GM12878 (cell line): Measurements from ENCODE around the gene MRPL28. TPM values are rescaled to one million over a fixed set of nuclear protein-coding genes. Genes with fewer than 3 reads are reported as not detected.

Experiments
- CHD1 ChIP-seq: IDR thresholded peaks from 2 replicates; pipeline ENCODE4 v1.6.1; 2012; ENCODE audit warnings: low read depth, low read length, improper control_type of control experiment
- CHD2 ChIP-seq: IDR thresholded peaks from 2 replicates; pipeline ENCODE4 v1.6.1; 2011; ENCODE audit warnings: low read depth, low read length, improper control_type of control experiment, borderline replicate concordance
- DPF2 ChIP-seq: fragments of 450-650 bp; IDR thresholded peaks from 2 replicates; pipeline ENCODE4 v1.6.1; 2017; ENCODE audit warnings: mild to moderate bottlenecking
- EP300 ChIP-seq, 2 experiments: fragments of 150-350 bp in 1 of 2; IDR thresholded peaks; 2 replicates each; pipeline ENCODE4 v1.6.1; 2011 to 2012; ENCODE audit warnings: low read depth in 2 of 2, low read length in 2 of 2, borderline replicate concordance in 1 of 2, improper control_type of control experiment in 1 of 2, inconsistent platforms in 1 of 2; ENCODE audit not compliant: control insufficient read depth in 1 of 2
- EZH2 ChIP-seq: IDR thresholded peaks from 2 replicates; pipeline ENCODE4 v1.6.1; 2012; ENCODE audit warnings: low read depth, mild to moderate bottlenecking, control low read depth, inconsistent platforms, low read length, borderline replicate concordance; ENCODE audit not compliant: control insufficient read depth
- FOXK2 ChIP-seq: fragments of 450-650 bp; IDR thresholded peaks from 2 replicates; pipeline ENCODE4 v1.6.1; 2017; ENCODE audit warnings: mild to moderate bottlenecking, moderate library complexity
- HDAC2 ChIP-seq: fragments of 200-600 bp; sonication (generic); IDR thresholded peaks from 2 replicates; pipeline ENCODE4 v1.6.1; 2017
- HDAC6 ChIP-seq: fragments of 200-600 bp; sonication (generic); IDR thresholded peaks from one replicate; pipeline ENCODE4 v1.8.0; 2017; ENCODE audit warnings: antibody characterized with exemption; ENCODE audit not compliant: unreplicated experiment
- JUND ChIP-seq: IDR thresholded peaks from 2 replicates; pipeline ENCODE4 v1.6.1; 2012; ENCODE audit warnings: low read depth, mild to moderate bottlenecking, low read length, improper control_type of control experiment, moderate library complexity
- KDM1A ChIP-seq: fragments of 200-600 bp; sonication (generic); IDR thresholded peaks from 2 replicates; pipeline ENCODE4 v1.6.1; 2016; ENCODE audit warnings: borderline replicate concordance
- MEF2A ChIP-seq: IDR thresholded peaks from 2 replicates; pipeline ENCODE4 v1.6.1; 2011; ENCODE audit warnings: low read depth, mild to moderate bottlenecking, low read length, moderate library complexity; ENCODE audit not compliant: insufficient read depth
- PML ChIP-seq: IDR thresholded peaks from 2 replicates; pipeline ENCODE4 v1.6.1; 2012; ENCODE audit warnings: low read length, inconsistent platforms
- POLR2AphosphoS2 ChIP-seq: IDR thresholded peaks from 2 replicates; pipeline ENCODE4 v1.6.1; 2011; ENCODE audit warnings: low read depth, mild to moderate bottlenecking, low read length, improper control_type of control experiment, moderate library complexity
- RCOR1 ChIP-seq: conservative IDR thresholded peaks from 2 replicates; pipeline ENCODE4 v1.6.1; 2012; ENCODE audit warnings: low read depth, low read length, improper control_type of control experiment
- SMC3 ChIP-seq: IDR thresholded peaks from 2 replicates; pipeline ENCODE4 v1.6.1; 2011; ENCODE audit warnings: low read length, improper control_type of control experiment, borderline replicate concordance
- SPI1 ChIP-seq: IDR thresholded peaks from 2 replicates; pipeline ENCODE4 v1.6.1; 2011; ENCODE audit warnings: low read depth, mild to moderate bottlenecking, low read length, moderate library complexity, borderline replicate concordance; ENCODE audit not compliant: insufficient read depth
- ZNF207 ChIP-seq: fragments of 450-650 bp; IDR thresholded peaks from 2 replicates; pipeline ENCODE4 v1.6.1; 2014; ENCODE audit warnings: antibody characterized with exemption, mild to moderate bottlenecking, borderline replicate concordance
- polyA plus RNA-seq, 11 experiments: library from polyadenylated mRNA; depleted of rRNA in 4 of 11; unstranded in 6 of 11; stranded (reverse) in 5 of 11; fragments of >200 nt; fragmentation: Nextera tagmentation in 4 of 11; fragmentation: Illumina TruSeq in 1 of 11; extraction: Ambion mirVana in 4 of 11; extraction: Trizol in 1 of 11; gene quantifications; 1 replicate in 1 of 11; 2 replicates in 10 of 11; pipeline versions ENCODE4 v1.2.1 to v1.2.3, GENCODE V29; 2011 to 2016; ENCODE audit warnings: inconsistent platforms in 2 of 11, missing spikeins in 2 of 11, low read depth in 1 of 11
- total RNA-seq, 4 experiments: library from RNA; depleted of rRNA in 3 of 4; stranded (reverse); fragments of >200 nt in 3 of 4; fragmentation: Illumina TruSeq in 1 of 4; extraction: Trizol in 1 of 4; gene quantifications; 2 replicates each; pipeline versions ENCODE4 v1.2.1 to v1.2.3, GENCODE V29; 2013 to 2021
- TF ChIP-seq, protein P1 (sequence below): IDR thresholded peaks from 2 replicates; pipeline ENCODE4 v1.6.1; 2011; ENCODE audit warnings: borderline replicate concordance, low read depth, mild to moderate bottlenecking, moderate library complexity, mixed read lengths, low read length; ENCODE audit not compliant: insufficient read depth; ENCODE audit errors: extremely low read length
- TF ChIP-seq, protein P2 (sequence below): fragments of 450-650 bp; formaldehyde crosslinking; IDR thresholded peaks from 2 replicates; pipeline ENCODE4 v1.4.0; 2022; ENCODE audit warnings: mild to moderate bottlenecking, moderate library complexity
- TF ChIP-seq, protein P3 (sequence below): fragments of 450-650 bp; IDR thresholded peaks from 2 replicates; pipeline ENCODE4 v1.6.1; 2017; ENCODE audit warnings: mild to moderate bottlenecking, moderate library complexity

The MRPL28 gene
- total and polyA plus RNA-seq, 10 of the 15 experiments (the other 5 are each of a cell fraction or from before 2014, with no cell fraction given), result 1.6 to 185 (median 110) TPM

DNA sequence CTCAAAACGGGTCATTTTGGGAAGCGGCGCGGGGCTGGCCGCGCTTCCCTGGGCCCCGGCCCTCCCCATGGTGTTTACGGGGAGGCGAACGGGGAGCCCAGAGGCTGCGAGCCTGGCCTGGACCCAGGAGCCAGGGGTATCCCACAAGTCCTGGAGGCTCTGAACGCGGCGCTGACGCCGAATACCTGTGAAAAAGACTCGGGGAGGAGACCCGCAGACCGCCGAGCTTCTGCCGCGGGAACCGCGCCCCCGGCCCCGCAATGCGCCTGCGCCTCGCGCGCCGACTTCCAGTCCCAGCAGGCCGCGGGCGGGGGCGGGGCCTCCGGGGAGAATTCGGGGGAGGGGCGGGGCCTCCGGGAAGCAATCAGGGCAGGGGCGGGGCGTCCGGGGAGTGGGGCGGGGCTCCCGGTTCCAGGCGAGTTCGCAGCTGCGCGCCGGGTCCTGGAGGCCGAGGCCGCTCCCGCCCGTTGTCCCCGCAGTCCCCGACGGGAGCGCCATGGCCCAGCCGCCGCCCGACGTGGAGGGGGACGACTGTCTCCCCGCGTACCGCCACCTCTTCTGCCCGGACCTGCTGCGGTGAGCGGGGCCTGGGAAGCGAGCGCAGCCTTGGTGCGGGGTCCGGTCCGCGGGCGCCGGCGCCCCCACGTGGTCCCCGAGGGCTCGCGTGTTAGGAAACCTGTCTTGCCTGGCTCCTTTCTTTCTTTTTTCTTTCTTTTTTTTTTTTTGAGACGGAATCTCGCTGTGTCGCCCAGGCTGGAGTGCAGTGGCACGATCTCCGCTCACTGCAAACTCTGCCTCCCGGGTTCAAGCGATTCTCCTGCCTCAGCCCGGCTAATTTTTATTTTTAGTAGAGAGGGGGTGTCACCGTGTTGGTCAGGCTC, 31.4 kb upstream of the MRPL28 start, which contains the start of gene DECR2 (continued):
- TF ChIP-seq EZH2 (no peak), CHD2 (no peak), MEF2A (no peak), FOXK2 (no peak), PML (no peak), RCOR1 (no peak), SMC3 (peak; percentile 23; the same call in 1 of the 2 replicates), EP300 (IDR thresholded peaks at IDR 0.05; ENCODE audit: borderline replicate concordance in 1 of 2, control insufficient read depth in 1 of 2, low read depth in 2 of 2, low read length in 2 of 2) (no peak), DPF2 (0 out of 2 replicates have a peak, but pooled peaks have one; percentile 55), JUND (no peak), KDM1A (no peak), HDAC6 (no peak), SPI1 (no peak), ZNF207 (no peak), CHD1 (no peak), POLR2AphosphoS2 (peak; percentile 87), HDAC2 (no peak)
- TF ChIP-seq, protein P1, sequence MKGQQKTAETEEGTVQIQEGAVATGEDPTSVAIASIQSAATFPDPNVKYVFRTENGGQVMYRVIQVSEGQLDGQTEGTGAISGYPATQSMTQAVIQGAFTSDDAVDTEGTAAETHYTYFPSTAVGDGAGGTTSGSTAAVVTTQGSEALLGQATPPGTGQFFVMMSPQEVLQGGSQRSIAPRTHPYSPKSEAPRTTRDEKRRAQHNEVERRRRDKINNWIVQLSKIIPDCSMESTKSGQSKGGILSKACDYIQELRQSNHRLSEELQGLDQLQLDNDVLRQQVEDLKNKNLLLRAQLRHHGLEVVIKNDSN, result peak; percentile 65
- TF ChIP-seq, protein P2, sequence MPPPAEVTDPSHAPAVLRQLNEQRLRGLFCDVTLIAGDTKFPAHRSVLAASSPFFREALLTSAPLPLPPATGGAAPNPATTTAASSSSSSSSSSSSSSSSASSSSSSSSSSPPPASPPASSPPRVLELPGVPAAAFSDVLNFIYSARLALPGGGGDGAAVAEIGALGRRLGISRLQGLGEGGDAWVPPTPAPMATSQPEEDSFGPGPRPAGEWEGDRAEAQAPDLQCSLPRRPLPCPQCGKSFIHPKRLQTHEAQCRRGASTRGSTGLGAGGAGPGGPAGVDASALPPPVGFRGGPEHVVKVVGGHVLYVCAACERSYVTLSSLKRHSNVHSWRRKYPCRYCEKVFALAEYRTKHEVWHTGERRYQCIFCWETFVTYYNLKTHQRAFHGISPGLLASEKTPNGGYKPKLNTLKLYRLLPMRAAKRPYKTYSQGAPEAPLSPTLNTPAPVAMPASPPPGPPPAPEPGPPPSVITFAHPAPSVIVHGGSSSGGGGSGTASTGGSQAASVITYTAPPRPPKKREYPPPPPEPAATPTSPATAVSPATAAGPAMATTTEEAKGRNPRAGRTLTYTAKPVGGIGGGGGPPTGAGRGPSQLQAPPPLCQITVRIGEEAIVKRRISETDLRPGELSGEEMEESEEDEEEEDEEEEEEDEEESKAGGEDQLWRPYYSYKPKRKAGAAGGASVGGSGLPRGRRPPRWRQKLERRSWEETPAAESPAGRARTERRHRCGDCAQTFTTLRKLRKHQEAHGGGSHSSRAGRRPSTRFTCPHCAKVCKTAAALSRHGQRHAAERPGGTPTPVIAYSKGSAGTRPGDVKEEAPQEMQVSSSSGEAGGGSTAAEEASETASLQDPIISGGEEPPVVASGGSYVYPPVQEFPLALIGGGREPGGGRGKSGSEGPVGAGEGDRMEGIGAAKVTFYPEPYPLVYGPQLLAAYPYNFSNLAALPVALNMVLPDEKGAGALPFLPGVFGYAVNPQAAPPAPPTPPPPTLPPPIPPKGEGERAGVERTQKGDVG (CRISPR knock-in tag), result no peak
- TF ChIP-seq, protein P3, sequence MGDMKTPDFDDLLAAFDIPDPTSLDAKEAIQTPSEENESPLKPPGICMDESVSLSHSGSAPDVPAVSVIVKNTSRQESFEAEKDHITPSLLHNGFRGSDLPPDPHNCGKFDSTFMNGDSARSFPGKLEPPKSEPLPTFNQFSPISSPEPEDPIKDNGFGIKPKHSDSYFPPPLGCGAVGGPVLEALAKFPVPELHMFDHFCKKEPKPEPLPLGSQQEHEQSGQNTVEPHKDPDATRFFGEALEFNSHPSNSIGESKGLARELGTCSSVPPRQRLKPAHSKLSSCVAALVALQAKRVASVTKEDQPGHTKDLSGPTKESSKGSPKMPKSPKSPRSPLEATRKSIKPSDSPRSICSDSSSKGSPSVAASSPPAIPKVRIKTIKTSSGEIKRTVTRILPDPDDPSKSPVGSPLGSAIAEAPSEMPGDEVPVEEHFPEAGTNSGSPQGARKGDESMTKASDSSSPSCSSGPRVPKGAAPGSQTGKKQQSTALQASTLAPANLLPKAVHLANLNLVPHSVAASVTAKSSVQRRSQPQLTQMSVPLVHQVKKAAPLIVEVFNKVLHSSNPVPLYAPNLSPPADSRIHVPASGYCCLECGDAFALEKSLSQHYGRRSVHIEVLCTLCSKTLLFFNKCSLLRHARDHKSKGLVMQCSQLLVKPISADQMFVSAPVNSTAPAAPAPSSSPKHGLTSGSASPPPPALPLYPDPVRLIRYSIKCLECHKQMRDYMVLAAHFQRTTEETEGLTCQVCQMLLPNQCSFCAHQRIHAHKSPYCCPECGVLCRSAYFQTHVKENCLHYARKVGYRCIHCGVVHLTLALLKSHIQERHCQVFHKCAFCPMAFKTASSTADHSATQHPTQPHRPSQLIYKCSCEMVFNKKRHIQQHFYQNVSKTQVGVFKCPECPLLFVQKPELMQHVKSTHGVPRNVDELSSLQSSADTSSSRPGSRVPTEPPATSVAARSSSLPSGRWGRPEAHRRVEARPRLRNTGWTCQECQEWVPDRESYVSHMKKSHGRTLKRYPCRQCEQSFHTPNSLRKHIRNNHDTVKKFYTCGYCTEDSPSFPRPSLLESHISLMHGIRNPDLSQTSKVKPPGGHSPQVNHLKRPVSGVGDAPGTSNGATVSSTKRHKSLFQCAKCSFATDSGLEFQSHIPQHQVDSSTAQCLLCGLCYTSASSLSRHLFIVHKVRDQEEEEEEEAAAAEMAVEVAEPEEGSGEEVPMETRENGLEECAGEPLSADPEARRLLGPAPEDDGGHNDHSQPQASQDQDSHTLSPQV, result no peak
